Keratinocyte (primary cell): Measurements from ENCODE around the gene PARD3. TPM values are rescaled to one million over a fixed set of nuclear protein-coding genes. Genes with fewer than 3 reads are reported as not detected.

Experiments used
- DNase-seq: peaks from one replicate; pipeline ENCODE4 v3.0.0-alpha.2; 2011; ENCODE audit warnings: low read depth, missing footprints, low spot score
- FAIRE-seq: peaks from 2 replicates; lab custom pipeline; 2011; peaks lifted over from hg19 to GRCh38; lab: Jason Lieb, UNC
- H2AFZ ChIP-seq: 2 replicates; pipeline ENCODE4 v1.6.0; 2012; ENCODE audit warnings: low read length, control low read depth, inconsistent platforms; ENCODE audit not compliant: control insufficient read depth
- H3K27ac ChIP-seq: 2 replicates; pipeline ENCODE4 v1.5.1; 2011; ENCODE audit warnings: low read length; ENCODE audit not compliant: control insufficient read depth, insufficient read depth
- H3K27me3 ChIP-seq: 3 replicates; pipeline ENCODE4 v1.6.0; 2011; ENCODE audit warnings: low read length; ENCODE audit not compliant: control insufficient read depth, insufficient read depth; ENCODE audit errors: extremely low read depth
- H3K36me3 ChIP-seq, 2 experiments: 2 replicates in 1 of 2; 3 replicates in 1 of 2; pipeline ENCODE4 v1.5.1; 2011; ENCODE audit warnings: low read length in 2 of 2, mild to moderate bottlenecking in 1 of 2; ENCODE audit not compliant: control insufficient read depth in 2 of 2, insufficient read depth in 2 of 2; ENCODE audit errors: extremely low read depth in 1 of 2
- H3K4me1 ChIP-seq: 3 replicates; pipeline ENCODE4 v1.5.1; 2011; ENCODE audit warnings: low read length; ENCODE audit not compliant: control insufficient read depth, insufficient read depth; ENCODE audit errors: extremely low read depth
- H3K4me2 ChIP-seq: 3 replicates; pipeline ENCODE4 v1.6.0; 2011; ENCODE audit warnings: low read depth, low read length; ENCODE audit not compliant: control insufficient read depth, insufficient read depth; ENCODE audit errors: extremely low read depth
- H3K4me3 ChIP-seq, 3 experiments: fragments of 200-600 bp in 1 of 3; sonication (generic) in 1 of 3; 2 replicates in 2 of 3; 3 replicates in 1 of 3; pipeline ENCODE4 v1.5.1; 2011 to 2016; ENCODE audit warnings: low read length in 3 of 3, mild to moderate bottlenecking in 3 of 3, control low read depth in 2 of 3, inconsistent platforms in 1 of 3, low read depth in 1 of 3, mixed read lengths in 1 of 3, mixed run types in 1 of 3, moderate library complexity in 1 of 3; ENCODE audit not compliant: control insufficient read depth in 2 of 3, insufficient read depth in 2 of 3; ENCODE audit errors: extremely low read depth in 1 of 3
- H3K79me2 ChIP-seq: 2 replicates; pipeline ENCODE4 v1.6.0; 2012; ENCODE audit warnings: low read length; ENCODE audit not compliant: control insufficient read depth, insufficient read depth
- H3K9ac ChIP-seq: 3 replicates; pipeline ENCODE4 v1.6.0; 2011; ENCODE audit warnings: low read length; ENCODE audit not compliant: control insufficient read depth, insufficient read depth; ENCODE audit errors: extremely low read depth
- H3K9me1 ChIP-seq: 3 replicates; pipeline ENCODE4 v1.6.0; 2011; ENCODE audit warnings: low read length; ENCODE audit not compliant: control insufficient read depth, insufficient read depth; ENCODE audit errors: extremely low read depth
- H3K9me3 ChIP-seq: 2 replicates; pipeline ENCODE4 v1.5.1; 2012; ENCODE audit warnings: low read depth, low read length; ENCODE audit not compliant: control insufficient read depth
- H4K20me1 ChIP-seq: 3 replicates; pipeline ENCODE4 v1.6.0; 2011; ENCODE audit warnings: low read length; ENCODE audit not compliant: control insufficient read depth, insufficient read depth; ENCODE audit errors: extremely low read depth
- CTCF ChIP-seq, 3 experiments: IDR thresholded peaks in 1 of 3; conservative IDR thresholded peaks in 1 of 3; optimal IDR thresholded peaks in 1 of 3; 2 replicates in 2 of 3; 3 replicates in 1 of 3; pipeline versions ENCODE3 to v1.5.1; 2011; ENCODE audit warnings: low read length in 3 of 3, mild to moderate bottlenecking in 3 of 3, moderate library complexity in 2 of 3, control low read depth in 1 of 3, inconsistent platforms in 1 of 3; ENCODE audit not compliant: insufficient read depth in 2 of 3; ENCODE audit errors: extremely low read depth in 1 of 3
- EZH2 ChIP-seq: IDR thresholded peaks from one replicate; pipeline ENCODE4 v1.6.1; 2012; ENCODE audit warnings: inconsistent platforms, mild to moderate bottlenecking, low read length, moderate library complexity
- dilution Hi-C: fragments of 300-500 bp; cut with MboI; formaldehyde crosslinking; loops from one replicate; pipeline ENCODE4 v1.7.0; 2020; ENCODE audit warnings: low sequenced_read_pairs; ENCODE audit not compliant: extremely low pct_ligation_motif_present
- polyA plus RNA-seq, 5 experiments: library from polyadenylated mRNA; depleted of rRNA in 3 of 5; stranded (reverse) in 3 of 5; stranded (forward) in 1 of 5; unstranded in 1 of 5; fragments of >200 nt; gene quantifications; 1 replicate in 1 of 5; 2 replicates in 3 of 5; 3 replicates in 1 of 5; pipeline versions ENCODE4 v1.2.1 to v1.2.3, GENCODE V29; 2011 to 2012; ENCODE audit warnings: missing spikeins in 2 of 5, low read depth in 1 of 5, low replicate concordance in 1 of 5

PARD3 gene
- polyA plus RNA-seq, 1 donor (not counting 4 experiments of a cell fraction or from before 2014, with no cell fraction given): 46.4 TPM

- DNase-seq (no peak), FAIRE-seq (no peak)
- peaks cover 0 to 3% of the 10 kb centered on the region in 2 experiments for H3K36me3 ChIP-seq
- no peak overlapping the region for H3K27ac ChIP-seq
- H3K4me2 ChIP-seq: no peak overlapping the region
- H3K27me3 ChIP-seq: no peaks in the 10 kb centered on the region
- no peak overlapping the region for H2AFZ ChIP-seq
- TF ChIP-seq CTCF (optimal IDR thresholded peaks at IDR 0.05 in 1 of 3, IDR thresholded peaks at IDR 0.05 in 1 of 3, conservative IDR thresholded peaks at IDR 0.05 in 1 of 3; ENCODE audit: extremely low read depth in 1 of 3, insufficient read depth in 2 of 3, low read length in 3 of 3) (no peak), EZH2 (no peak)
- no peaks in the 10 kb centered on the region for H3K79me2 ChIP-seq
- H3K9me3 ChIP-seq: no peaks in the 10 kb centered on the region
- peaks cover 14% of the 10 kb centered on the region for H3K4me1 ChIP-seq
- dilution Hi-C loops: no loop called here
- H3K9ac ChIP-seq: no peak overlapping the region
- H3K9me1 ChIP-seq: peaks cover 2% of the 10 kb centered on the region
- H3K4me3 ChIP-seq: no peak overlapping the region
- H4K20me1 ChIP-seq: no peaks in the 10 kb centered on the region
Measured at GRCh38 chr10:34316154-34316553, 498.9 kb downstream of the PARD3 start.

- Histone ChIP-seq H4K20me1 (no peaks in the 10 kb centered on the region), H3K9me1 (peaks cover 2% of the 10 kb centered on the region), H3K36me3 (peaks cover 0 to 3% of the 10 kb centered on the region in 2 experiments), H3K27me3 (no peaks in the 10 kb centered on the region), H3K4me2 (no peak overlapping the region), H3K9ac (no peak overlapping the region), H3K9me3 (no peaks in the 10 kb centered on the region), H3K4me1 (peaks cover 4% of the 10 kb centered on the region), H3K27ac (no peak overlapping the region), H3K79me2 (no peaks in the 10 kb centered on the region), H3K4me3 (no peak overlapping the region), H2AFZ (no peak overlapping the region)
- FAIRE-seq: no peak
- dilution Hi-C loops: no loop called here
- TF ChIP-seq CTCF (optimal IDR thresholded peaks at IDR 0.05 in 1 of 3, IDR thresholded peaks at IDR 0.05 in 1 of 3, conservative IDR thresholded peaks at IDR 0.05 in 1 of 3; ENCODE audit: extremely low read depth in 1 of 3, insufficient read depth in 2 of 3, low read length in 3 of 3) (no peak), EZH2 (no peak)
- DNase-seq: no peak
Measured at GRCh38 chr10:34314457-34314856, 500.6 kb downstream of the PARD3 start.
